Fibroblast of pulmonary artery (primary cell): ENCODE measurements around the gene ZCCHC14.
A peak's percentile ranks its signal among the peaks of the same experiment; 100 is the strongest.

ENCODE experiments used
- DNase-seq: peaks from one replicate; pipeline ENCODE4 v3.0.0-alpha.2; 2010; ENCODE audit warnings: low read depth
- H3K4me3 ChIP-seq: replicated peaks from 2 replicates; pipeline ENCODE4 v1.5.1; 2011; ENCODE audit warnings: low read depth, mild to moderate bottlenecking, control low read depth, low read length, moderate library complexity
- CTCF ChIP-seq: IDR thresholded peaks from 2 replicates; pipeline ENCODE4 v1.5.1; 2011; ENCODE audit warnings: mild to moderate bottlenecking, control low read depth, low read length, inconsistent platforms; ENCODE audit errors: missing control alignments

Gene ZCCHC14

GRCh38 chr16:87461466-87461991, 31.3 kb downstream of the ZCCHC14 start:
- peak; percentile 39 for DNase-seq
- no peak overlapping the region for H3K4me3 ChIP-seq
- TF ChIP-seq CTCF, result no peak

DNA sequence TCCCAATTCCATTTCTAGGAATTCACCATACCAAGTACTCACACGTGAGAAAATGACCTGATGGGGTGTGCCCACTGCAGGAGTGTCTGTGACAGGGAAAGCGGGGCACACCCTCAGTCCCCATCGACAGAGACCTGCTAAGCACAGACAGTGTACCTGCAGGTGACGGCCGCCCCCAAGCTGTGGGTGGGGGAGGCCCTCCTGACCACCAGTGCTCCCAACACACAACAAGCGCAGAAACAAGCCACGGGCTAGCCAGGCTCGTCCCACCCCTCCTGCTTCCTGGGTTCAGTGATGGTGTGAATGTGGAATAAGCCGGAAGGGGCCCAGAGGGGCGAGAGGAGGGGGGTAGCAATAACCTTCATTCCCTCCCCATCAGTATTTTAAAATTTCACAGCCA, 31.9 kb downstream of the ZCCHC14 start:
- DNase-seq, result no peak
- no peak overlapping the region for H3K4me3 ChIP-seq
- no peak for TF ChIP-seq CTCF

DNA sequence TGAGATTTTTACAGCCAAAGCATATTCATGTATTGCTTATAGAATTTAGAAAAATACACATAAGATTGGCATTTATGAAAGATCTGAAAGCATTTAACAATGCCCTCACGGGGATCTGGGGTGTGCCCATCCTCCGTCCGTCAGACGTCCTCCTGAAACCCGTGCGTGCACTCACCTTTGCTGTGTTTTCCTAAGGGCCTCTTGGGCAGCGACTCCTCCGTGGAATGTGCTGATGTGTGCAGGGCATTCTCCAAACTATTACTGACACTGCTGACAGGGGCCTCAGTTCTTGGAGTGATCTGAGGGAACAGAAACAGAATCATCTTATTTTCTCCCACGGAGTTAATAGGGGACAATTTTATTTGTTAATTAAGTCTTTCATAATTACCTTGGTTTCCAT, 33.0 kb downstream of the ZCCHC14 start:
- TF ChIP-seq CTCF, result no peak
- no peak overlapping the region for H3K4me3 ChIP-seq
- DNase-seq, result no peak

DNA sequence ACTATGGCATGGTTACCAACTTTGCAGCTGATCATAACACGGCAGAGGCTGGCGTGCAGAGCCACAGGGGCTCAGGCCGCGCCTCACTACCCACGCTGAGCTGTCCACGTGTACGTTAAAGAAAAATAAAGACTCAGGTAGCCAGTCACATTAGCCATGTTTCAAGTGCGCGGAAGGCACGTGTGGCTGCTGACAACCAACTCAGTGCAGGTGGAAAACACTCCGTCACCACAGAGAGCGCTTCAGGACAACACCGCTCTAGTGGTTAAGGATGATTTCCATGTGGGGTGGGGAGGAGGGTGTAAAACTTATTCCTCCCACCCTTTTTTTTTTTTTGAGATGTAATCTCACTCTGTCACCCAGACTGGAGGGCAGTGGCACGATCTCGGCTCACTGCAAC, 33.8 kb downstream of the ZCCHC14 start:
- no peak for DNase-seq
- TF ChIP-seq CTCF, result no peak
- H3K4me3 ChIP-seq, result no peak overlapping the region

DNA sequence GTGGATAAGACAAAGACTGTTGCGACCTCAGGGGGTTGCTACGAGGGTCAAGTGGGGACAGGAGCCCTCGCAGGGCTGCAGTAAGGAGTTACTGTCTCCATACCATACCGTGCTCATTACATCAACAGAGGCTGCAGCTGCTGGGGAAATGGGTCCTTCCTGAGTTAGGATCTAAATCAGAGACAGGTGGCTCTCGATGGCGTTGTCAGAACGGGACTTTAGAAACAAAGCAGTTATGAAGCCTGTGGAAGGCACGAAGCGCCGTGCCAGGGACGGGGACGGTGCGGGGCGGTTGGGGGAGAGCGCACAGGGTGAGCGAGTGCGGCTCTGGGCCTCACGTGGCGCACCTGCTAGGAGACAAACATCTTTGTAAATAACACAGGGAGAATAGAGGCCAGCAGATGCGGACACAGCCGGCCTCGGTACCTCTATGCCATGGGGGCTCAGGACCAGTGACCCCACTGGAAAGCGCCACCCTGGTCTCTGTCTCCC, 34.4 kb downstream of the ZCCHC14 start:
- DNase-seq, result no peak
- no peak for TF ChIP-seq CTCF
- no peak overlapping the region for H3K4me3 ChIP-seq

GRCh38 chr16:87457709-87458423, 35.0 kb downstream of the ZCCHC14 start:
- TF ChIP-seq CTCF, result no peak
- DNase-seq, result peak; percentile 87
- no peak overlapping the region for H3K4me3 ChIP-seq
